ENCODE results near the gene TIMM17B. TPM values are rescaled to one million over a fixed set of nuclear protein-coding genes. Genes with fewer than 3 reads are reported as not detected.

TIMM17B gene
- total RNA-seq, 1 donor from 2014 or later = 37.7 TPM

- intact Hi-C loops (cut with DNase I) = no loop called here
- peak overlapping the region; percentile 81 for H3K27ac ChIP-seq
- H3K36me3 ChIP-seq = peaks cover 29% of the 10 kb centered on the region
- H3K4me1 ChIP-seq = peaks cover 4% of the 10 kb centered on the region
- no peak for DNase-seq
- TF ChIP-seq CTCF (IDR thresholded peaks at IDR 0.05) = no peak
- H3K27me3 ChIP-seq (ENCODE audit: low read depth) = no peaks in the 10 kb centered on the region
- peak overlapping the region; percentile 70 for H3K4me3 ChIP-seq
- ATAC-seq = peak; percentile 16 to 54
- H3K9me3 ChIP-seq = no peaks in the 10 kb centered on the region
Measured at GRCh38 chrX:48910926-48911411, 13.4 kb upstream of the TIMM17B start.

DNA sequence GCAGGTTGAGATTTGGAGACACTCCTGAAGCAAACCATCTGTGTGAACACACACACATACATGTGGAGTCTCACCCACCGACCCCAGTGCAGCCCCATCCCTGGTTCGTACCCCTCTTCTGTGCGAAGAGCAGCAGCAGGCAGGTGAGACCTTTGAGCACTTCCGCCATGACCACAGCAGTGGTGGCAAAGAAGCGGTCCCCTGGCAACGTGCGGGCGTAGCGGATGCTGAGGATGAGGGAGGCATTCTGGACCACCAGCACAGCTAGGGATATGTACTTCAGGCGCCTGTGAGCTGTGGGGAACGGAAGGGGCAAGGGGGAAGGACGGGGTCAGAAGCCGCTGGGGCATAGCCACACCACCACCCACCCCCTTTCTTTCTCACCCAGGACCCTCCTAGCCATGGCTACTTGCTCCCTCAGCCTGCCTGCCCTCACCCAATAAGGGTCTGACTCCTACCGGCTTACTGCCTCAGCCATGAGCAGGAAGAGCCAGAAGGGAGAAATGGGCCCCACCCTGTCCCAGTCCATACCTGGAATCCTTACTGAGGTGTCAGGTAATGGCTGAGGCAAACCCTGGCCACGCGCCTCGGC is 12.2 kb upstream of the TIMM17B start:
- TF ChIP-seq CTCF (IDR thresholded peaks at IDR 0.05) = no peak
- peaks cover 4% of the 10 kb centered on the region for H3K4me1 ChIP-seq
- no peak overlapping the region for H3K27ac ChIP-seq
- intact Hi-C loops (cut with DNase I) = no loop called here
- H3K36me3 ChIP-seq = peaks cover 32% of the 10 kb centered on the region
- H3K27me3 ChIP-seq (ENCODE audit: low read depth) = no peaks in the 10 kb centered on the region
- H3K4me3 ChIP-seq = no peak overlapping the region
- no peaks in the 10 kb centered on the region for H3K9me3 ChIP-seq
- ATAC-seq = no peak
- DNase-seq = no peak

GRCh38 chrX:48908600-48908999 is 11.0 kb upstream of the TIMM17B start:
- no peak for TF ChIP-seq CTCF (IDR thresholded peaks at IDR 0.05)
- H3K27me3 ChIP-seq (ENCODE audit: low read depth) = no peaks in the 10 kb centered on the region
- ATAC-seq = no peak
- H3K36me3 ChIP-seq = peaks cover 20% of the 10 kb centered on the region
- intact Hi-C loops (cut with DNase I) = no loop called here
- peaks cover 4% of the 10 kb centered on the region for H3K4me1 ChIP-seq
- H3K4me3 ChIP-seq = no peak overlapping the region
- no peaks in the 10 kb centered on the region for H3K9me3 ChIP-seq
- DNase-seq = no peak
- H3K27ac ChIP-seq = no peak overlapping the region

GRCh38 chrX:48905090-48905790 is 7.7 kb upstream of the TIMM17B start:
- H3K4me3 ChIP-seq = no peak overlapping the region
- H3K4me1 ChIP-seq = no peaks in the 10 kb centered on the region
- DNase-seq = no peak
- intact Hi-C loops (cut with DNase I) = no loop called here
- no peaks in the 10 kb centered on the region for H3K27me3 ChIP-seq (ENCODE audit: low read depth)
- no peaks in the 10 kb centered on the region for H3K9me3 ChIP-seq
- H3K36me3 ChIP-seq = peaks cover 47% of the 10 kb centered on the region
- ATAC-seq = no peak
- no peak overlapping the region for H3K27ac ChIP-seq
- TF ChIP-seq CTCF (IDR thresholded peaks at IDR 0.05) = no peak

DNA sequence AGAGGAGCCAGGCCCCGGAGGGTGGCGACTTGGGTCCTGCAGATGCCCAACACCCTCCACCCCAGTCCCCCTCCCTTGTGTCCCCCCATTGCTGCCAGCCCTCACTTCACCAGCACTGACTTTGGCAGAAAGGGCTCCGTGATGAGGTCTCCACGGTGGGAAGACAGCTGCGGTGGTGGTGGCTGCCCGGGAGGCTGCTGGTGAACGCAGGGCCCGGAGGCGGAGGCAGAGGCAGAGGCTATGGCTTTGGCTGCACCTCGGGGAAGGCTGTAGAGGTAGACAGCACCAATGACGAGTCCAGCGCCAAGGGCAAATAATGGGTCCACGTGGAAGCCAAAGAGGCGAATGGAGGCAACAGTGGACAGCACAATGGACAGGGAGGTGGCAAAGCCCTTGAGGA is 7.1 kb upstream of the TIMM17B start:
- Histone ChIP-seq H3K27me3 (ENCODE audit: low read depth) (no peaks in the 10 kb centered on the region), H3K27ac (no peak overlapping the region), H3K4me3 (no peak overlapping the region), H3K4me1 (no peaks in the 10 kb centered on the region), H3K9me3 (no peaks in the 10 kb centered on the region), H3K36me3 (peaks cover 47% of the 10 kb centered on the region)
- intact Hi-C loops (cut with DNase I) = no loop called here
- TF ChIP-seq CTCF (IDR thresholded peaks at IDR 0.05) = no peak
- DNase-seq = no peak
- ATAC-seq = no peak

All from lower lobe of right lung (tissue), 2 donors.